Heart left ventricle (tissue), 16 donors: ENCODE results near the gene REXO5. TPM values are rescaled to one million over a fixed set of nuclear protein-coding genes. Genes with fewer than 3 reads are reported as not detected.

Experiments
- ATAC-seq, 4 donors: fragments of 200-7000 bp; cut with Tn5 transposase; one replicate each; pipeline ENCODE4 v1.9.1; 2020 to 2022; ENCODE audit warnings: moderate library complexity in 4 of 4, mild to moderate bottlenecking in 3 of 4, moderate number of reproducible peaks in 1 of 4
- DNase-seq, 5 donors: peaks; one replicate each; pipeline ENCODE4 v3.0.0-alpha.2; 2020
- H3K27ac ChIP-seq, 12 donors: fragments of 200-600 bp; sonication (generic) in 4 of 12; one replicate each; pipeline versions ENCODE4 v1.5.0 to v1.8.0; 2016 to 2022; ENCODE audit warnings: mild to moderate bottlenecking in 2 of 12
- H3K27me3 ChIP-seq, 9 donors: fragments of 200-600 bp; sonication (generic) in 2 of 9; one replicate each; pipeline versions ENCODE4 v1.5.1 to v1.8.0; 2016 to 2022; ENCODE audit warnings: mild to moderate bottlenecking in 3 of 9
- H3K36me3 ChIP-seq, 9 donors: fragments of 200-600 bp; sonication (generic) in 2 of 9; one replicate each; pipeline versions ENCODE4 v1.5.0 to v1.8.0; 2018 to 2022; ENCODE audit warnings: mild to moderate bottlenecking in 2 of 9
- H3K4me1 ChIP-seq, 12 donors: fragments of 200-600 bp; sonication (generic) in 4 of 12; one replicate each; pipeline versions ENCODE4 v1.5.0 to v1.8.0; 2016 to 2022; ENCODE audit warnings: mild to moderate bottlenecking in 3 of 12
- H3K4me3 ChIP-seq, 12 donors: fragments of 200-600 bp; sonication (generic) in 4 of 12; one replicate each; pipeline versions ENCODE4 v1.5.0 to v1.8.0; 2017 to 2022; ENCODE audit warnings: mild to moderate bottlenecking in 9 of 12, moderate library complexity in 4 of 12
- H3K9me3 ChIP-seq, 12 donors: fragments of 200-600 bp; sonication (generic) in 4 of 12; one replicate each; pipeline versions ENCODE4 v1.5.0 to v1.8.0; 2016 to 2022; ENCODE audit warnings: mild to moderate bottlenecking in 1 of 12
- CTCF ChIP-seq, 12 donors: fragments of 200-600 bp; sonication (generic) in 4 of 12; IDR thresholded peaks; one replicate each; pipeline versions ENCODE4 v1.5.0 to v1.8.0; 2018 to 2022; ENCODE audit warnings: antibody characterized with exemption in 12 of 12, mild to moderate bottlenecking in 5 of 12
- POLR2A ChIP-seq, 2 donors: fragments of 450-650 bp; IDR thresholded peaks; one replicate each; pipeline ENCODE4 v1.6.1; 2017; ENCODE audit warnings: antibody characterized with exemption in 2 of 2, mild to moderate bottlenecking in 2 of 2, moderate library complexity in 2 of 2
- WGBS, 4 donors: extraction: QIAGEN DNeasy Blood & Tissue Kit in 2 of 4; methylation state at CpG; one replicate each; pipeline versions ENCODE4 v1.1.5 to v1.1.7; 2013 to 2018; 5-methylcytosine and 5-hydroxymethylcytosine counted together
- intact Hi-C, 10 donors: fragments of 100-400 bp; cut with DNase I; formaldehyde crosslinking; loops; one replicate each; pipeline versions ENCODE4 v1.11.1 to v1.14.2; 2022
- polyA plus RNA-seq, 2 donors: library from polyadenylated mRNA; stranded (reverse); fragments of 200-250 nt; gene quantifications; one replicate each; pipeline ENCODE4 v1.2.3, GENCODE V29; 2013
- total RNA-seq, 9 donors: library from RNA; depleted of rRNA in 2 of 9; stranded (reverse); fragments of >200 nt in 2 of 9; fragmentation: NEBNext Ultra II Directional in 3 of 9; extraction: Animal tissue kit (Norgen Biotek cat#: 25700) in 3 of 9; gene quantifications; one replicate each; pipeline versions ENCODE4 v1.1.0 to v1.2.4, GENCODE V29; 2016 to 2023
- donor health status: ischemic (EF 13 %, LVEDD 7.1; RV severe dilation, severe dysfunction).
- donor health status: healthy with polysubstance abuse.
- donor health status: DM: no; HTN: yes; CAD: no.
- donor health status: DM: no; HTN: no; CAD: no.
- donor health status: ischemic (EF 25% LVEDD 6.9; RV normal size, moderate dysfunction).
- donor health status: ischemic (EF 25% LVEDD 5.7; RV mildly dilated, moderate dysfunction).
- donor health status: healthy.
- donor health status: DM: yes; HTN: yes; CAD: no.
- donor health status: ischemic (EF 35%, LVEDD 5.7; RV mildly dilated, moderate dysfunction).
- donor health status: nonischemic (EF 11% LVEDD 7.7; RV severe dilation, severe dysfunction).
- donor health status: DM: yes; HTN: yes; CAD: no.
- donor health status: PGD.
- donor health status: ischemic (EF 29% LVEDD 5.4; RV normal size, mild dysfunction).
- donor health status: nonischemic (EF 23%, LVEDD 6.1; RV moderate dilation, normal function).

The REXO5 gene
- total and polyA plus RNA-seq, 11 donors, result 1.6 to 7.5 (median 3.5) TPM

DNA sequence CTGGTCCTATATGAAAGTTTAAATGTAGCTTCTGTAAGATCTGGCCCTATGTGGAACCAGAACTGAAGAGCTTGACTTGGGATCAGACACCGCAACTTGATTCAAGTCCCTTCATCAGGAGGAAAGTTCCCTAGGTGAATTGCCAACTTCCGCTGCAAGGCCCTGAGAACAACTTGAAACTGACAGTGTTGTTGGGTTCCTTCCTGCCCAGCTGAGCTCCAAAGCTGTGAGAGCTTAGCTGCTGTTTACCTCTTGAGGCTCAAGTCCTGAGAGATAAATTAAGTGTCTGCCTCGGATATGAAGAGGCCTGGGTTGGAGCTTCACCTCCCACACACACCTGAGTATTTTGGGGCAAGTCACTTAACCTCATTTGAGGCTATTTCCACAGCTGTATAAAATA is 44.7 kb downstream of the REXO5 start:
- ATAC-seq (peak in 3 of 4 donors; percentile 18 to 27 (median 24)), DNase-seq (no peak)
- WGBS, 4 donors, result 32 to 44% (median 41%) methylated on average over 3 of the region's 3 CpGs
- peaks cover 0 to 22% (median 0%) of the 10 kb centered on the region in 9 donors for H3K36me3 ChIP-seq
- intact Hi-C loops, result loop anchor here (1.0 to 10.0 kb wide), 16 partner anchors 44 to 444 kb away; partner anchors contain the start of genes DCUN1D3 (in 8 of the 10), LYRM1 (in 8 of the 10), ERI2 (in 2 of the 10) and REXO5 (in 2 of the 10)
- H3K27ac ChIP-seq, result peak overlapping the region; percentile 53 to 88 (median 79)
- H3K27me3 ChIP-seq, result no peaks in the 10 kb centered on the region
- H3K4me3 ChIP-seq, result no peak overlapping the region
- H3K9me3 ChIP-seq, result no peaks in the 10 kb centered on the region
- TF ChIP-seq CTCF (IDR thresholded peaks at IDR 0.05) (peak in 1 of 12 donors; percentile 2), POLR2A (IDR thresholded peaks at IDR 0.05) (no peak)
- H3K4me1 ChIP-seq, result peaks cover 9 to 55% (median 45%) of the 10 kb centered on the region in 12 donors

DNA sequence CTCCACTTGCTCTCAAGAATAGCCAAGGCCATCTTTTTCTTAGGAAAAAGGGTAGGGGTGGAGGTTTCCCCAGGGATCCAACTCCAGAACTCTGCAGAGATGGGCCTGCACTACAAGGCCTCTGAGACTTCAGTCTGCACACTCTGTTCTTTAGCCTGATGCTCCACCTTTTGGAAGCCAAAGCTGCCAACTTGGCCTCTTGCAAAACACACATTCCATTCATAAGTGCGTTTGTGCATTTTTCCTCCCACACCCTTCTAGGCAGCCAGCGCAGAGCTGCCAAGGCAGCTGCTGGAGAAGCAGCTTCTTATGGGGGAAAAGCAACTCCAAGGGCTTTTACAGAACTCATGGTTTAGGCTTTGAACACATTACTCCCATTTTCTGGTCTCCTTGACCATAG is 45.3 kb downstream of the REXO5 start:
- H3K27me3 ChIP-seq, result no peaks in the 10 kb centered on the region
- no peaks in the 10 kb centered on the region for H3K9me3 ChIP-seq
- peaks cover 9 to 53% (median 44%) of the 10 kb centered on the region in 12 donors for H3K4me1 ChIP-seq
- peak overlapping the region; percentile 53 to 88 (median 79) for H3K27ac ChIP-seq
- H3K36me3 ChIP-seq, result peaks cover 0 to 22% (median 0%) of the 10 kb centered on the region in 9 donors
- ATAC-seq, result peak; percentile 90 to 96 (median 94)
- intact Hi-C loops, result loop anchor here (1.0 to 10.0 kb wide), 15 partner anchors 44 to 443 kb away; partner anchors contain the start of genes DCUN1D3 (in 8 of the 10), LYRM1 (in 8 of the 10), ERI2 (in 2 of the 10) and REXO5 (in 2 of the 10)
- 9 to 13% (median 11%) methylated on average over 2 of the region's 2 CpGs for WGBS, 4 donors
- DNase-seq, result peak; percentile 76 to 91 (median 78)
- no peak overlapping the region for H3K4me3 ChIP-seq
- TF ChIP-seq CTCF (IDR thresholded peaks at IDR 0.05) (peak in 1 of 12 donors; percentile 9), POLR2A (IDR thresholded peaks at IDR 0.05) (peak in 1 of 2 donors; percentile 41)

DNA sequence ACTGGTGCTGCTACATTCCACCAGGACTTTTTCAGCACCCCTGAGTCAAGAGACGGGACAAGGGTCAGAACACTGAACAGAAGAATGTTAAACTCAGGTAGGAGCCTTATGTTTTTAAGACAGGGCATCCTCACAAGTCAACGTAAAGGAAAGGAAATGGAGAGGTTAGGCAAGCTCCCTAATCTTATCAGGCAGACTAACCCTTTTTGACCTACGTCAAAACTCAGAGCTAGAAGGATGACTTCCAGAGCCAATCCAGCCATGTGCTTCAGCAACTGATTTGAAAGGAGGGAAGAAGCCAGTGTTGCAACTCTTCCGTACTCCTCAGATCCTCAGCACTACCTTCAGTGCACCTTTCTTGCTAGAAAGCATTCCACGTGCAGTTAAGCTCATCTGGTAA is 46.8 kb downstream of the REXO5 start:
- H3K27ac ChIP-seq, result peak overlapping the region in 11 of 12 donors; percentile 11 to 88 (median 74)
- WGBS, 4 donors, result 40 to 57% (median 50%) methylated on average over 5 of the region's 5 CpGs

More for the DNA sequence above, 46.8 kb downstream of the REXO5 start:
- no peaks in the 10 kb centered on the region for H3K27me3 ChIP-seq
- H3K9me3 ChIP-seq, result no peaks in the 10 kb centered on the region
- H3K36me3 ChIP-seq, result peaks cover 0 to 29% (median 0%) of the 10 kb centered on the region in 9 donors
- TF ChIP-seq CTCF (IDR thresholded peaks at IDR 0.05) (no peak), POLR2A (IDR thresholded peaks at IDR 0.05) (no peak)
- DNase-seq (no peak), ATAC-seq (peak in 2 of 4 donors; percentile 31 to 39)
- intact Hi-C loops, result loop anchor here in 5 of 10 donors (5.0 to 10.0 kb wide), 6 partner anchors 46 to 442 kb away; partner anchors contain the start of genes DCUN1D3 (in 3 of the 5), LYRM1 (in 3 of the 5), ERI2 (in 1 of the 5) and LDAF1 (in 1 of the 5)
- H3K4me1 ChIP-seq, result peaks cover 9 to 64% (median 52%) of the 10 kb centered on the region in 12 donors
- no peak overlapping the region for H3K4me3 ChIP-seq
